RWPE2 (cell line): ENCODE data around the gene SLIT3.

Experiments
- ATAC-seq: fragments of 200-7000 bp; cut with Tn5 transposase; 3 replicates; pipeline ENCODE4 v1.9.1; 2021; ENCODE audit warnings: low read depth
- DNase-seq: peaks from one replicate; pipeline ENCODE4 v3.0.0-alpha.2; 2020; ENCODE audit warnings: low spot score
- H3K27ac ChIP-seq: fragments of 450-650 bp; 2 replicates; pipeline ENCODE4 v1.5.1; 2017; ENCODE audit warnings: mild to moderate bottlenecking; ENCODE audit not compliant: poor library complexity, severe bottlenecking
- H3K27me3 ChIP-seq: fragments of 250-450 bp; sonication (Bioruptor Pico); 2 replicates; pipeline ENCODE4 v1.5.1; 2021; ENCODE audit warnings: mild to moderate bottlenecking, moderate library complexity; ENCODE audit not compliant: insufficient read depth, poor library complexity, severe bottlenecking
- H3K36me3 ChIP-seq: fragments of 250-450 bp; sonication (Bioruptor Pico); 2 replicates; pipeline ENCODE4 v1.5.1; 2020; ENCODE audit warnings: low read depth, mild to moderate bottlenecking, moderate library complexity
- H3K4me1 ChIP-seq: fragments of 250-450 bp; sonication (Bioruptor Pico); 2 replicates; pipeline ENCODE4 v1.5.1; 2021; ENCODE audit warnings: mild to moderate bottlenecking, moderate library complexity; ENCODE audit not compliant: insufficient read depth, poor library complexity, severe bottlenecking
- H3K4me3 ChIP-seq: fragments of 250-450 bp; sonication (Bioruptor Pico); 2 replicates; pipeline ENCODE4 v1.5.1; 2021; ENCODE audit warnings: mild to moderate bottlenecking, moderate library complexity; ENCODE audit not compliant: severe bottlenecking
- H3K9me3 ChIP-seq: fragments of 250-450 bp; sonication (Bioruptor Pico); 2 replicates; pipeline ENCODE4 v1.5.1; 2021; ENCODE audit warnings: mild to moderate bottlenecking, moderate library complexity; ENCODE audit not compliant: severe bottlenecking
- TF ChIP-seq, protein P1 (sequence below): fragments of 450-650 bp; IDR thresholded peaks from one replicate; pipeline ENCODE4 v1.5.1; 2017; ENCODE audit warnings: mild to moderate bottlenecking, moderate library complexity; ENCODE audit not compliant: poor library complexity, severe bottlenecking

Gene SLIT3

DNA sequence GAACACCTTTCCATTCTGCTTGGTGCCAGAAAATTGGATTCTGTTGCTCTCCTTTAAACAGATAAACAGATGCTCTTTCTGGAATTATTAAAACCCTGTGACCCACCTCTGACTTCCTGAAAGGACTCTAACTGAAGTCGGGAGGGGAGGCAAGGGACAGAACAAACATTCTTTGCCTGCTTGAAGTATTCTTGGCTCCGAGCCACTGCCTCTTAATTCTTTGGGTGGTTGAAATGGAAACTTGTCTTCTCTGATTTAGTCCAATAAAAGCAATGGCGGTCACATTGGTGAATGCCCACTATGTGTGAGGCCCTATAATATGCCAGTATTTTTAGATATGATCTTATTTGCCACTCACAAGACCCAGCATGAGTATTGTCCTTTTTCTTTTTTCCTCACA, 236.8 kb downstream of the SLIT3 start:
- Histone ChIP-seq H3K36me3 (no peaks in the 10 kb centered on the region), H3K27ac (no peak overlapping the region)

DNA sequence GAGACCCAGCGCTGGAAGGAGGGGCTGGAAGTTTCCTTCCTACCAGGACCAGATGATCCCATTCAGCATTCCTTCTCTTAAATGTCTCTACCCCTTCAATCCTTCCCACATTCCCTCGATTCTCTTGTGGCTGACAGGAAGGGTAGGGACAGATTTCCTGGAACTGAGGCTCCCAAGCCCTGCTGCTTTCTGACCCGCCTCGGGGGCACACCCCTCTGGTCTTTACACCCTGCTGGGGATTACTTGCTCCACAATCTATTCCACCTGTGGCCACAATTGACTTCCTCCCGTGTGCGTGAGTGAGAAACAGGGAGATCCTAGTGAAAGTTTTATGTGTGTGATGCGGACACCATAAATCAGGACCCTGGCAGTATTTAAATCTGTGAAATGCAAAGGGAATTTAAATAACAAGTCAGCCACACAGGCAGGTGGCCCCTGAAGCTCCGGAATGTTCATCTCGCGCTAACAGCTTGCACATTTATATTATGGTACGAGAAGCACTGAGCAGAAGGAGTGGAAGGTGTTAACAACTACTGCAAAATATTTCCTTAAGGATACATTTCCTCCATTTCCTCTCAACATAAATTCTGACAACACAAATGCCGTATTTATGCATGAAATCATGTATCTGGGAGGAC, 237.5 kb downstream of the SLIT3 start:
- TF ChIP-seq, protein P1, sequence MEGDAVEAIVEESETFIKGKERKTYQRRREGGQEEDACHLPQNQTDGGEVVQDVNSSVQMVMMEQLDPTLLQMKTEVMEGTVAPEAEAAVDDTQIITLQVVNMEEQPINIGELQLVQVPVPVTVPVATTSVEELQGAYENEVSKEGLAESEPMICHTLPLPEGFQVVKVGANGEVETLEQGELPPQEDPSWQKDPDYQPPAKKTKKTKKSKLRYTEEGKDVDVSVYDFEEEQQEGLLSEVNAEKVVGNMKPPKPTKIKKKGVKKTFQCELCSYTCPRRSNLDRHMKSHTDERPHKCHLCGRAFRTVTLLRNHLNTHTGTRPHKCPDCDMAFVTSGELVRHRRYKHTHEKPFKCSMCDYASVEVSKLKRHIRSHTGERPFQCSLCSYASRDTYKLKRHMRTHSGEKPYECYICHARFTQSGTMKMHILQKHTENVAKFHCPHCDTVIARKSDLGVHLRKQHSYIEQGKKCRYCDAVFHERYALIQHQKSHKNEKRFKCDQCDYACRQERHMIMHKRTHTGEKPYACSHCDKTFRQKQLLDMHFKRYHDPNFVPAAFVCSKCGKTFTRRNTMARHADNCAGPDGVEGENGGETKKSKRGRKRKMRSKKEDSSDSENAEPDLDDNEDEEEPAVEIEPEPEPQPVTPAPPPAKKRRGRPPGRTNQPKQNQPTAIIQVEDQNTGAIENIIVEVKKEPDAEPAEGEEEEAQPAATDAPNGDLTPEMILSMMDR, result no peak
- no peaks in the 10 kb centered on the region for H3K27me3 ChIP-seq
- H3K36me3 ChIP-seq, result no peaks in the 10 kb centered on the region
- H3K27ac ChIP-seq, result no peak overlapping the region
- no peaks in the 10 kb centered on the region for H3K4me1 ChIP-seq
- no peaks in the 10 kb centered on the region for H3K9me3 ChIP-seq
- ATAC-seq, result no peak
- no peak overlapping the region for H3K4me3 ChIP-seq
- no peak for DNase-seq

More for the DNA sequence above, 236.8 kb downstream of the SLIT3 start:
- H3K9me3 ChIP-seq, result no peaks in the 10 kb centered on the region
- no peaks in the 10 kb centered on the region for H3K4me1 ChIP-seq
- H3K27me3 ChIP-seq, result no peaks in the 10 kb centered on the region
- TF ChIP-seq, protein P1, result no peak
- DNase-seq (no peak), ATAC-seq (no peak)
- no peak overlapping the region for H3K4me3 ChIP-seq

DNA sequence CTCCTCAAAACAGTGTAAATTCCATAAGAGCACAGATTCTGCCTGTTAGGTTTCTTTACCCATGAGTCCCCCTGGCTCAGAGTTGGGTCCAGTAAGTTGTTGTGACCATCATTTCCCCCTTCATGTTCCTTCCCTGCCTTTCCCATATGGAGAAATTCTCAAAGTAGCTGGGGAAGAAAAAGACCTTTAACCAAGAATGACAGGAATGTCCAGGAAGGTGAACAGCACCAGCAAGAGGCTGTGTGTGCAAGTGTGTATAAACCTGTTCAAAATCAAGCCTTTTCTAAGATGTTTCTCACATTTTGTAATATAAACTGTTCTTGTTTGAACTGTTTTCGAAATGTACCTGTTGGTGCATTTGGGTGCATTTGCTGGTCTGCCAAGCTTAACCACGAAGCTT, 238.2 kb downstream of the SLIT3 start:
- DNase-seq (no peak), ATAC-seq (no peak)
- TF ChIP-seq, protein P1, result no peak
- no peaks in the 10 kb centered on the region for H3K9me3 ChIP-seq
- H3K4me1 ChIP-seq, result no peaks in the 10 kb centered on the region
- no peak overlapping the region for H3K27ac ChIP-seq
- no peaks in the 10 kb centered on the region for H3K36me3 ChIP-seq
- no peaks in the 10 kb centered on the region for H3K27me3 ChIP-seq
- H3K4me3 ChIP-seq, result no peak overlapping the region

DNA sequence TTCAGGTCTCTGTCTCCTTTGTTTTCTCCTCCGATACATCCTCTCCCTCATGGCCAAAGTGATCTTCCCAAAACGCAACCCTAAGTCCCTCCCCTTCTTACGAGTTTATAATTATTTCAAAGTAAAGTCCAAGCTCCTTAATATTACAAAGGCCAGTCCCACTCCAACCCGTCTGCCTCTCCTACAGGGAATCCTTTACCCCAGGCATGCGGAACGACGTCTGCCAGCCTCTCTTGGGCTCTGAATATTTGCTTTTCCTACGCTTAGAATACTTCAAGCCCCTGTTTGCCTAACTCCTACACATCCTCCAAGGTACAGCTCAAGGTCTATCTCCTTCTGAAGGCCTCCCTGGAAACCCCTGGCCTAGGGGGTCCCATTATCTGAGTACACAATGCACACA, 246.4 kb downstream of the SLIT3 start:
- H3K27ac ChIP-seq, result no peak overlapping the region
- H3K27me3 ChIP-seq, result no peaks in the 10 kb centered on the region

DNA sequence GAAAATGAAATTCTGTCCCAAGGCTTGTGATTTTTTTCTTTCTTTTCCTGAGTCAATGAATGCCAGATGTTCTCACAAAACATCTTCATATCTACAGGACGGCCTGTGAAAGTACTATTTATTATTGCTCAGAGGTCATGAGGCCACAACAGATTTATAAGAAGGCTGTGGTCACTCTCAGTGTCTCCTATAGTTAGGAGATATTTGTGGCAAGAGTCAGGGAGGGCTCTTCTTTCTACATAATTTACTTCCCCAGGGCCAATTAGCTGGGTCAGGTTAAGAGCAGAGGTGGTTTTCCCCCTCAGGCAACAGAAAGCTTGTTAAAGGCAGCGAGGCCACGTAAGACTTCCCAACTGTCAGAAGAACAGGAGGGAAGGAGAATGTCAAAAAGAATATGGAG, 248.7 kb downstream of the SLIT3 start:
- DNase-seq (no peak), ATAC-seq (no peak)
- no peak overlapping the region for H3K4me3 ChIP-seq
- no peak overlapping the region for H3K27ac ChIP-seq
- no peaks in the 10 kb centered on the region for H3K36me3 ChIP-seq
- H3K4me1 ChIP-seq, result peaks cover 4% of the 10 kb centered on the region
- TF ChIP-seq, protein P1, result no peak
- H3K27me3 ChIP-seq, result no peaks in the 10 kb centered on the region
- no peaks in the 10 kb centered on the region for H3K9me3 ChIP-seq

More for the DNA sequence above, 246.4 kb downstream of the SLIT3 start:
- TF ChIP-seq, protein P1, result no peak
- ATAC-seq, result no peak
- H3K36me3 ChIP-seq, result no peaks in the 10 kb centered on the region
- peaks cover 4% of the 10 kb centered on the region for H3K4me1 ChIP-seq
- no peak for DNase-seq
- H3K4me3 ChIP-seq, result no peak overlapping the region
- H3K9me3 ChIP-seq, result no peaks in the 10 kb centered on the region
